Measurements from ENCODE around the gene VSTM5.
"Not testable (repeated sequence)": the region's sequence is repeated elsewhere in the genome, so short reads cannot be mapped to it uniquely, and the experiment has no call there.

The VSTM5 gene, protein sequence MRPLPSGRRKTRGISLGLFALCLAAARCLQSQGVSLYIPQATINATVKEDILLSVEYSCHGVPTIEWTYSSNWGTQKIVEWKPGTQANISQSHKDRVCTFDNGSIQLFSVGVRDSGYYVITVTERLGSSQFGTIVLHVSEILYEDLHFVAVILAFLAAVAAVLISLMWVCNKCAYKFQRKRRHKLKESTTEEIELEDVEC

GRCh38 chr11:93850594-93851018 lies at the start of gene VSTM5:
Gene VSTM5, minus strand, starts transcription at chr11:93850618. Its CDS starts 116 bp downstream, at chr11:93850502.
- DNase-seq (ENCODE audit: low read depth in 2 of 2): no peak

- DNase-seq (ENCODE audit: low read depth in 2 of 2): no peak
Measured at GRCh38 chr11:93895106-93895862, 44.9 kb upstream of the VSTM5 start.

GRCh38 chr11:93890391-93891051 lies 40.1 kb upstream of the VSTM5 start:
- DNase-seq (ENCODE audit: low read depth in 2 of 2): no peak

- DNase-seq (ENCODE audit: low read depth in 2 of 2): no peak
Measured at GRCh38 chr11:93887111-93887510, 36.7 kb upstream of the VSTM5 start.

DNA sequence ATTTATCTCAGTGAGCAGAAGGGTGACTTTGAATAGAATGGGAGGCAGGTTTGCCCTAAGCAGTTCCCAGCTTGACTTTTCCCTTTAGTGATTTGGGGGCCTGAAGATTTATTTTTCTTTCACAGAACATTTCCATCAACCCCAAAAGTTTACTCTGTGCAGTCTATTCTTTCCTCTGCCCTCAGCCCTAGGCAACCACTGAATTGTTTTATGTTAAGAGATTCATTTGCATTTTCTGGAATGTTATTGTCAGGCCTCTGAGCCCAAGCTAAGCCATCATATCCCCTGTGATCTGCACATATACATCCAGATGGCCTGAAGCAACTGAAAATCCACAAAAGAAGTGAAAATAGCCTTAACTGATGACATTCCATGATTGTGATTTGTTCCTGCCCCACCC lies 28.7 kb upstream of the VSTM5 start:
- not testable (repeated sequence) for DNase-seq (ENCODE audit: low read depth in 2 of 2)

- DNase-seq (ENCODE audit: low read depth in 2 of 2): no peak
Measured at GRCh38 chr11:93875637-93876036, 25.2 kb upstream of the VSTM5 start.

DNA sequence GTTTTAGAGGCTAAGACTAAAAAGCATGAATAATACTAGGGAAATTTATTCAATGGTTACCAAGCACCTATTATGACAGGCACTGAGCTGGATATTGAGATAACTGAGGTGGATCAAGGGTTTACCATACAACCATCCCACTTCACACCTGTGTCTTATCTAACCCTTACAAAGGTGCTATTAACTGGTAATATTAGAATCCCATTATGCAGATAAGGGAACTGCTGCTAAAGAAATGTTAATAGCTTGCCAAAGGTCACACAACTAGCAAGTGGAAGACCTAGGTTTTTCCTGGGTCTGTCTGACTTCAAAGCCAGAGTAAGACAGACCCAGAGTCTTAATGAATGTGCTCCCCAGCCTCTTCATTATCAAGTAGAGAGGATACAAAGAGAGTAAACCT lies 21.1 kb upstream of the VSTM5 start:
- DNase-seq (ENCODE audit: low read depth in 2 of 2): no peak

GRCh38 chr11:93870616-93871015 lies 20.2 kb upstream of the VSTM5 start:
- no peak for DNase-seq (ENCODE audit: low read depth in 2 of 2)

DNA sequence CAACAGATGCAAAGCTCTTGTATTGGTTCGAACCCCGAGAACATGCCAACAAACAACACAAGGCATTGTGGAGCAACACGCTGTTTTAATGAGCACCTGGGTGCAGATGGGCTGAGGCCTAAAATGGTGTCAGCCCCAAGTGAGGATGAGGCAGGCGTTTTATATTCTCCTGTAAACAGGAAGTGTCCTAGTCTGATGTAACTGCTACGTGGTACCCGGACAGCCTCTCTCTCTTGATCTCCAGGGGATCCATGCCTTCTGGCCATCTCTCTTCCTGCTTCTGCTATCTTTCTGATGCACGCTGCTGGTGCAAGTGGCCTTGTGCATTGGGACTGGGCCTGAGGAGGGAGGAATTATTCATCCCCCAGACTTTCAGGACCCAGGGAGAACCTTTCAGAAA lies 19.4 kb upstream of the VSTM5 start:
- no peak for DNase-seq (ENCODE audit: low read depth in 2 of 2)

GRCh38 chr11:93868404-93868803 lies 18.0 kb upstream of the VSTM5 start:
- not testable (repeated sequence) for DNase-seq (ENCODE audit: low read depth in 2 of 2)

GRCh38 chr11:93861808-93862207 lies 11.4 kb upstream of the VSTM5 start:
- no peak for DNase-seq (ENCODE audit: low read depth in 2 of 2)

DNA sequence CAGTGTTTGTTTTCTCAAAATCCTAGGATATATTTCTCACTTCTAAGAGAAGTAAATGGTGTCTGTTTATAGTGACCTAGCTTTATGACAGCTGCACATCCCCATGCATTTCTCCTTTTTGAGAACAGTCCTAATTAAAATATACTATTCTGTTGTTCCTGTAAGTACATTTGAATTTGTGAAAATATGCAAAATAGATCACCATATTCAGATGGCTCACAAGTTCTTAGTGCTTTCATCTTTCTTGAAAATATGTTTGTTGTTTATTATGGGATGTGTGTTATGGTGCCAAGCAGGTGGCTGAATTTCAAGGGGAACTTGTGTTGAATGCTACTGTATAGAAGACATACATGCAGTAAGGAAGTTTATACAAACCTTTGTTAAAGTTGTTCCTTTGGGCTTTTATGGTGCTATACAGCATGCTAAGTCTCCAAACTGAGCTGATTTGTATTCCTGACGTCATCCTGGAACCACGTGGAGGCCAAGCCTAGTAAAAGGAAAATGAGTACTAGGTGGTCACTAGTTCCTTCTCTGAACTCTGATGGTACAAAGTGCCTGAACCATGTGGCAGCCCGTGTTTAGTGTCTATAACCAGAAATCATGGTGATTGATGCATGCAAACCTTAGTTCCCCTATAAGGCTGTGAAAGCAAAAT lies 7.8 kb upstream of the VSTM5 start:
- no peak for DNase-seq (ENCODE audit: low read depth in 2 of 2)

DNA sequence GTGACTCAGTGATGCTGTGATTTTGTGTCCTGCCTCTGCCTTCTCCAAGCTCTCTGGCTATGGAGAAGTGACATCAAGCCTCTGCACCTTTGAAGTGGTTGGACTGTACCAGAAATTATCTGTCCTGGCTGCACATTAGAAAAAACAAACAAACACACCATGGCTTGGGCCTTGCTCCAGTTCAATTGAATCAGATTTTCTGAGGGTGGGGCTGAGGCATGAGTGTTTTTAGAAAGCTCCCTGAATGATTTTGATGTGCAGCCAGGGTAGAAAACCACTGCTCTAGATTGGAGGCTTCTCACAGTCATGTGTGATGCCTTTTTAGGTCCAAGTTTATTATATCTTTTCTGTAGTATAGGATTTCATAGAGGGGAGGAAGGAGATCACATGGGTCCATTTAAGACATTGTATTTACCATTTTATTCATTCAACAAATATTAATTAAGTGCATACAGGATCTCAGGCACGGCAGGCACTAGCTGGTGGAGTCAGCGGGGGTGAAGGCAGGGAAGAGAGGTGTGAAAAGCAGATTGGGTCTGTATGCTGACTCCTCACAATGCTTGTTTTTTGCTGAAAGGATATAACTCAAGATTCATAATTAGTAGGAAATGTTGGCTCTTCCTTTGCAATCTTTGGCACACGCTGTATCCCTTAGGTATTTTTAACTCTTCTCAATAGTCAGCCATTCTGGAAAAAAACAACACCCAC lies 7.1 kb upstream of the VSTM5 start:
- no peak for DNase-seq (ENCODE audit: low read depth in 2 of 2)

GRCh38 chr11:93852242-93852641 lies 1.8 kb upstream of the VSTM5 start:
- DNase-seq (ENCODE audit: low read depth in 2 of 2): no peak

GRCh38 chr11:93849751-93850593 lies 446 bp downstream of the VSTM5 start:
- DNase-seq (ENCODE audit: low read depth in 2 of 2): no peak

GRCh38 chr11:93849201-93849600 lies 1.2 kb downstream of the VSTM5 start:
- no peak for DNase-seq (ENCODE audit: low read depth in 2 of 2)

DNA sequence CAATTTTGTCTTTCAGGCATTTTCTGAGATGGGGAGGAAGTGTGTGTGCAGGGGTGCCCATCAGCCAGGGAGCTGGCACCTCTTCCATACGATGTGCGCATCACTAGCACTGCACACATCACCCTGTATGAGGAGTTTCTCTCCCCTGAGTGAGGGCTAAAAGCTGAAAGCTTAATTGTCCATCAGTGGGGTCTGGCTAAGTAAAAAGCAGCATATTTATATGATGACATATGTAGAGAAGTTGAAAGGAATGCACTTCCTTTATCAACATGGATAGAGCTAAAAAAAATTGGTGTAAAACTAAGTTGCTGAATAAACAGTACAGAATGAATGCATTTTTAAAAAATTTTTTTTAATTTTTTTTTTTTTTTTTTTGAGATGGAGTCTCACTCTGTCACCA lies 4.0 kb downstream of the VSTM5 start:
- DNase-seq (ENCODE audit: low read depth in 2 of 2): no peak

DNA sequence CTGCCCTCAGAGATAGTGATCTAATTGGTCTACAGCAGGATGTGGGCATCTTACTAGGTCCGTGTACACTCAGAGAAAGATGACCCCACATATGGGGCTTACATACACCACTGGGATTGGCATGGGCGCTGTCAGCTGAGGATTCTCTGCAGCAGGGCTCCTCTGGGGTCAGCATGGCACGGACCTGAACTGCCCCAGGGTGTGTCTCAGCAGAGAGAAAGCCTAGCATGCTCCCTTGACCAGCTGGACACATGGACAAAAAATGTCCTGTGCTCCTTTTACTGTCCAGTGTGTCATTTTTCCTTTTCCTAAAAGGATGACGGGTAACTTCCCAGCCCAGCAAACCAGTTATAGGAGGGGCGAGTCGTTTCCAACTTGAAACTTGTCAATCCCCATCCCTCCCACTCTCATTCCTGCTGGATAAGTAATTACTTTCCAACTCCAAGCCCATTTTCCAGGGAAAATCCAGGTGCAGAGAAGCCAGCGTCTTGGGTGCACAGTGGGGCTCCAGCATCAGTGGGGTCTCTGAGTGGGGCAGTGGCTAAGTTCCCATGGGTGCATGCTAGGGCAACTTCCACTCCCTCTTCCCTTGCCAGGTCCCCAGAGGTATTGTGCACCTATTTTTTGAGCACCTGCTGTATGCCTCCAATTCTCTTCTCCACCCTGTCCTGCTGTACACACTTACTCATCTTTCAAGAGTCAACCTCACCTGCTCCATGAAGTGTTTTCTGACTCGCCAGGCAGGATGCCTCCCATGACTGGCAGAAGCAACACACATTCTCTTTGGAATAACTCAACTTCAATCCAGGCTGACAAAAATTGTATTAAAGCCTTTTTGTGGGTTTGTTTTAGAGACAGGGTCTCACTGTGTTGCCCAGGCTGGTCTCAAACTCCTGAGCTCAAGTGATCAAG lies 5.0 kb downstream of the VSTM5 start:
- DNase-seq (ENCODE audit: low read depth in 2 of 2): no peak

DNA sequence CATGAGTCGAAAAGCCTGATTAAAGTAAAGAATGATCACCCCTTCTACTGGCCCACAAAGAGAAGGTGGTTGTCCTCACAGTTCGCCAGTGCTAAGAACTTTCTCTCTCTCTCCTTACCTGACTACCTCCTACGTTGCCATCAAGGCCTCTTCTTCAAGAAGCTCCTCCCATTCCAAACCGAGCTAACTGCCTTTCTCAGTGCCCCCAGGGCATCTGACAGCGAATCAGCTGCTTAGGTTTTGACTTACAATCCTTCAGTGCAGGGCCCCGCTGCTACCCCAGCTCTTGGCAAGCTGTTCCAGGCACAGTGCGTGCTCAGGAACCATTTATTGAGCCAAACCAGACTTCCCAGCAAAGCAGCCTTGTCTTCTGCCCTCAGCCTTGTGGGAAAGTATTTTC lies 5.8 kb downstream of the VSTM5 start:
- DNase-seq (ENCODE audit: low read depth in 2 of 2): no peak

DNA sequence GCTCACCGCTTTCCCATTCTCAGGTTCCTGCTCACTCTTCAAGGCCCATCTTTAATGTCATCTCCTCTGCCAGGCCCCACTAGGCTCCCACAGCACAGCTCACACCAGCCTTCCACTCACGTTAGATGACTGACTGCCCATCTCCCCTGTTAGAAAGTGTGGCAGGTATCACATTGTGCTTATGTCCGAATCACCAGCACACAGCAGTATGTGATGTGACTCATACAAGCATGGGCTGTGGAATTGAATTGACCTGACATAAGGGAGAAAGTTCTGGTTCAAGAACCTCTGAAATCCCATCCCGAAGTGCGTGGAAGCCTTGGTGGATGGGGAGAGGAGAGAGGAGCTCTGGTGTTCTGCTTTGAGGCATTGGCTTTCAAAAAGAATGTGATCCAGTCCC lies 6.5 kb downstream of the VSTM5 start:
- DNase-seq (ENCODE audit: low read depth in 2 of 2): no peak

All from stimulated activated CD4-positive, alpha-beta T cell treated with anti-CD3 and anti-CD28 coated beads, Interleukin-12 subunit alpha, Interleukin-12 subunit beta, amount 100 ng/mL, for 24 hours (primary cell).